ENCODE measurements around the gene LBHD2. TPM values are rescaled to one million over a fixed set of nuclear protein-coding genes. Genes with fewer than 3 reads are reported as not detected.

The LBHD2 gene
- total and polyA plus RNA-seq, 9 donors, result 0.47 TPM; not detected in 8

- no peaks in the 10 kb centered on the region for H3K27me3 ChIP-seq
- DNase-seq, result no peak
- peaks cover 18% of the 10 kb centered on the region for H3K4me1 ChIP-seq (ENCODE audit: insufficient read depth)
- no peak overlapping the region for H3K4me3 ChIP-seq
- 45 to 58% (median 46%) methylated on average over 7 to 9 of the region's 9 CpGs for WGBS, 3 donors
- intact Hi-C loops (cut with DNase I), result loop anchor here in 3 of 4 donors (2.0 to 5.0 kb wide), 3 partner anchors 79 to 186 kb away; no protein-coding TSS in a partner anchor
- no peaks in the 10 kb centered on the region for H3K36me3 ChIP-seq
- TF ChIP-seq CTCF (IDR thresholded peaks at IDR 0.05) (no peak), POLR2A (IDR thresholded peaks at IDR 0.05) (no peak), EP300 (IDR thresholded peaks at IDR 0.05) (no peak)
- no peaks in the 10 kb centered on the region for H3K9me3 ChIP-seq
- H3K27ac ChIP-seq, result no peak overlapping the region
Observed at GRCh38 chr14:103108749-103109207, 24.8 kb downstream of the LBHD2 start.

- no peaks in the 10 kb centered on the region for H3K36me3 ChIP-seq
- no peaks in the 10 kb centered on the region for H3K27me3 ChIP-seq
- intact Hi-C loops (cut with DNase I), result loop anchor here in 3 of 4 donors (2.0 to 5.0 kb wide), 3 partner anchors 78 to 185 kb away; no protein-coding TSS in a partner anchor
- TF ChIP-seq EP300 (IDR thresholded peaks at IDR 0.05) (no peak), POLR2A (IDR thresholded peaks at IDR 0.05) (no peak), CTCF (IDR thresholded peaks at IDR 0.05) (no peak)
- no peaks in the 10 kb centered on the region for H3K9me3 ChIP-seq
- 24 to 44% (median 36%) methylated on average over 32 of the region's 32 CpGs for WGBS, 3 donors
- H3K4me1 ChIP-seq (ENCODE audit: insufficient read depth), result peaks cover 15% of the 10 kb centered on the region
- DNase-seq, result peak in 3 of 5 donors; percentile 53 to 65 (median 53)
- H3K4me3 ChIP-seq, result no peak overlapping the region
- H3K27ac ChIP-seq, result no peak overlapping the region
Observed at GRCh38 chr14:103109535-103110441, 25.8 kb downstream of the LBHD2 start.

GRCh38 chr14:103110681-103111231 is 26.7 kb downstream of the LBHD2 start:
- H3K36me3 ChIP-seq, result no peaks in the 10 kb centered on the region
- H3K4me1 ChIP-seq (ENCODE audit: insufficient read depth), result peaks cover 14% of the 10 kb centered on the region
- no peak overlapping the region for H3K4me3 ChIP-seq
- TF ChIP-seq POLR2A (IDR thresholded peaks at IDR 0.05) (no peak), EP300 (IDR thresholded peaks at IDR 0.05) (no peak), CTCF (IDR thresholded peaks at IDR 0.05) (no peak)
- intact Hi-C loops (cut with DNase I), result no loop called here
- DNase-seq, result no peak
- 53 to 67% (median 62%) methylated on average over 9 to 14 of the region's 14 CpGs for WGBS, 3 donors
- H3K9me3 ChIP-seq, result no peaks in the 10 kb centered on the region
- H3K27ac ChIP-seq, result no peak overlapping the region
- H3K27me3 ChIP-seq, result no peaks in the 10 kb centered on the region

GRCh38 chr14:103111232-103111868 is 27.3 kb downstream of the LBHD2 start:
- H3K27ac ChIP-seq, result peak overlapping the region in 1 of 2 donors; percentile 11
- no peaks in the 10 kb centered on the region for H3K27me3 ChIP-seq
- H3K4me3 ChIP-seq, result no peak overlapping the region
- 89 to 95% (median 92%) methylated on average over 3 to 6 of the region's 6 CpGs for WGBS, 3 donors
- no peaks in the 10 kb centered on the region for H3K36me3 ChIP-seq
- no peak for TF ChIP-seq POLR2A (IDR thresholded peaks at IDR 0.05)
- TF ChIP-seq EP300 (IDR thresholded peaks at IDR 0.05), result no peak
- no peak for TF ChIP-seq CTCF (IDR thresholded peaks at IDR 0.05)
- intact Hi-C loops (cut with DNase I), result no loop called here
- DNase-seq, result no peak
- peaks cover 14% of the 10 kb centered on the region for H3K4me1 ChIP-seq (ENCODE audit: insufficient read depth)
- H3K9me3 ChIP-seq, result no peaks in the 10 kb centered on the region
